Measurements from ENCODE around the gene ZNF200. TPM values are rescaled to one million over a fixed set of nuclear protein-coding genes. Genes with fewer than 3 reads are reported as not detected.
"Not testable (repeated sequence)": the region's sequence is repeated elsewhere in the genome, so short reads cannot be mapped to it uniquely, and the experiment has no call there.

ZNF200 gene
- total RNA-seq, 6 experiments from 2014 or later, result 1.9 to 4.8 (median 3.5) TPM

DNA sequence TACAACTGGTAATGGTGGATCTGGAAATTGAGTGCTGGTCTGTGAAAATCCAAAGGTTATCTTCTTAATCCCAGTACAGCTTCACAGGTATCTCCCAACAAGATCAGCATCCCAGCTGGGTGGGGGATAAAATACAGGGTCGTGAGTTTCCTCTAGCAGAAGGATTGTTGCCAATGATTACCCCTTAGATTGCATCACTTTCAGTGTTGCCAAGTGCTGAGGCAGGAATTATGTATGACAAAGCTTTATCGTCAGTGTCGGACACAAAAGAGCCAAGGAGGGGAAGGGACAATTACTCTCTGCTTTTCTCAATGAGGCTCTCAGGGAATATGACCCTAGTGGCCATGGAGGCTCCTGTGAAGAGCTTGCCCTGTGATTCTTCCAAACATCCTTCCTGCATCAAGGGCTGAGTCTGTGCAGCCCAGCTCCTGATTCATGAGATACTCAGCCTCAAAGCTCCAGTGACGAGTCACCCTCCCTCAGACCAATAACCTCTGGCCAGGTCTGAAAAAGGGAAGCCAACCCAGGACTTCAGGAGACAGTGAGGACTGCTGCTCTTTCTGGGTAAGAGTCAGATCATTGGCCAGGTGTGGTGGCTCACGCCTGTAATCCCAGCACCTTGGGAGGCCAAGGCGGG is 31.9 kb downstream of the ZNF200 start:
- no peak for TF ChIP-seq CTCF (IDR thresholded peaks at IDR 0.05)
- TF ChIP-seq POLR2A (IDR thresholded peaks at IDR 0.05), result no peak
- Histone ChIP-seq H3K27ac (no peak overlapping the region), H3K36me3 (no peaks in the 10 kb centered on the region), H3K4me3 (no peak overlapping the region), H3K27me3 (no peaks in the 10 kb centered on the region), H3K9me3 (no peaks in the 10 kb centered on the region), H3K4me1 (no peaks in the 10 kb centered on the region)
- DNase-seq, result no peak
- ATAC-seq, result no peak
- 69% methylated on average over 4 of the region's 6 CpGs for WGBS (ENCODE audit: insufficient coverage, low coverage, low lambda C conversion rate, missing lambda C conversion rate)
- intact Hi-C loops (cut with DNase I), result no loop called here

DNA sequence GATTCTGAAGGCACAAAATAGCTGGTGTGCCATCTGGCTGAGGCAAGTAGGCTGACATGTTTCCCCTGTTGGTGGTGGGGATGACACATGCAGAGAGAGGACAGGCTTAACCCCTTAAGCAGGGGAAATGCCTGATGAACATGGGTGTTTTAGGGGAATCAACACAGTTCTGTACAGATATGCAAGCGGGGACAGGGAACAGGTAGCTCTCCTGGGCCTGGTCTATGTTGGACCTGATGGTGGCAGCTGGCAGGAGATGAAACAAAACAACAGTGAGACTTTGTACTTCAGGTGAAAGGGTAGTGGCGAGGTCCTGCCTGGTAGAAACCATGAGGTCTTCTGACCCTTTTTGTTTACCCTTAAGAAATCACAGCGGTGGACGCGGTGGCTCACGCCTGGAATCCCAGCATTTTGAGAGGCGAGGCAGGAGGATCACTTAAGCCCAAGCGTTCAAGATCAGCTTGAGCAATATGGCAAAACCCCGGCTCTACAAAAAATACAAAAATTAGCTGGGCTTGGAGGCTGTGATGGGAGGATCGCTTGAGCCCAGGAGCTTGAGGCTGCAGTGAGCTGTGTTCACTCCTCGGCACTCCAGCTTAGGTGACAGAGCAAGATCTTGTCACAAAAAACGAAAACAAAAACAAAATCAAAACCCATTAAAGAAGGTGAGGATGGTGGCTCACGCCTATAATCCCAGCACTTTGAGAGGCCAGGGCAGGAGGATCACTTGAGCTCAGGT is 36.5 kb downstream of the ZNF200 start:
- ATAC-seq, result peak; percentile 50 to 70 (median 58)
- WGBS (ENCODE audit: insufficient coverage, low coverage, low lambda C conversion rate, missing lambda C conversion rate), result 60% methylated on average over 13 of the region's 13 CpGs
- no peak for DNase-seq
- H3K4me1 ChIP-seq, result no peaks in the 10 kb centered on the region
- H3K36me3 ChIP-seq, result no peaks in the 10 kb centered on the region
- TF ChIP-seq CTCF (IDR thresholded peaks at IDR 0.05) (no peak), POLR2A (IDR thresholded peaks at IDR 0.05) (no peak)
- peaks cover under 1 to 3% of the 10 kb centered on the region in 2 donors for H3K27me3 ChIP-seq
- no peaks in the 10 kb centered on the region for H3K9me3 ChIP-seq
- intact Hi-C loops (cut with DNase I), result no loop called here
- H3K27ac ChIP-seq, result no peak overlapping the region
- H3K4me3 ChIP-seq, result no peak overlapping the region

- intact Hi-C loops (cut with DNase I); H3K27ac ChIP-seq: not testable (repeated sequence)
Measured at GRCh38 chr16:3197694-3198333, 37.1 kb downstream of the ZNF200 start.

GRCh38 chr16:3195975-3196374 is 39.0 kb downstream of the ZNF200 start:
- H3K4me3 ChIP-seq, result no peak overlapping the region
- DNase-seq (no peak), ATAC-seq (no peak)
- WGBS (ENCODE audit: insufficient coverage, low coverage, low lambda C conversion rate, missing lambda C conversion rate), result 50% methylated on average over 3 of the region's 10 CpGs
- no peaks in the 10 kb centered on the region for H3K9me3 ChIP-seq
- intact Hi-C loops (cut with DNase I), result no loop called here
- no peaks in the 10 kb centered on the region for H3K36me3 ChIP-seq
- no peak for TF ChIP-seq CTCF (IDR thresholded peaks at IDR 0.05)
- TF ChIP-seq POLR2A (IDR thresholded peaks at IDR 0.05), result no peak
- H3K4me1 ChIP-seq, result no peaks in the 10 kb centered on the region
- no peak overlapping the region for H3K27ac ChIP-seq
- H3K27me3 ChIP-seq, result peaks cover 14 to 18% of the 10 kb centered on the region in 2 donors

More at GRCh38 chr16:3197694-3198333, 37.1 kb downstream of the ZNF200 start:
- ATAC-seq, DNase-seq, H3K4me1 ChIP-seq, H3K9me3 ChIP-seq, H3K4me3 ChIP-seq, H3K36me3 ChIP-seq: not testable (repeated sequence)
- peaks cover 7 to 10% of the 10 kb centered on the region in 2 donors for H3K27me3 ChIP-seq
- WGBS (ENCODE audit: insufficient coverage, low coverage, low lambda C conversion rate, missing lambda C conversion rate), result 79% methylated on average over 2 of the region's 3 CpGs

GRCh38 chr16:3194792-3195191 is 40.2 kb downstream of the ZNF200 start:
- Histone ChIP-seq H3K27ac (no peak overlapping the region), H3K4me3 (no peak overlapping the region), H3K36me3 (no peaks in the 10 kb centered on the region), H3K4me1 (no peaks in the 10 kb centered on the region), H3K9me3 (no peaks in the 10 kb centered on the region), H3K27me3 (peaks cover 20 to 22% of the 10 kb centered on the region in 2 donors)
- 77% methylated on average over 5 of the region's 20 CpGs for WGBS (ENCODE audit: insufficient coverage, low coverage, low lambda C conversion rate, missing lambda C conversion rate)
- peak in 1 of 4 donors; percentile 24 for ATAC-seq
- intact Hi-C loops (cut with DNase I), result no loop called here
- no peak for TF ChIP-seq POLR2A (IDR thresholded peaks at IDR 0.05)
- TF ChIP-seq CTCF (IDR thresholded peaks at IDR 0.05), result no peak
- DNase-seq, result no peak

Measured in right lobe of liver (tissue), 6 donors.